Endothelial cell (in vitro differentiated cells): Measurements from ENCODE around the gene PPDPF. TPM values are rescaled to one million over a fixed set of nuclear protein-coding genes. Genes with fewer than 3 reads are reported as not detected.
"Not testable (repeated sequence)": the region's sequence is repeated elsewhere in the genome, so short reads cannot be mapped to it uniquely, and the experiment has no call there.

Experiments
- DNase-seq: peaks from one replicate; pipeline ENCODE4 v3.0.0; 2021; ENCODE audit warnings: low spot score
- H3K27ac Mint-ChIP-seq: one replicate; pipeline ENCODE4 v1.8.0; 2021; ENCODE audit warnings: mixed read lengths, inconsistent platforms; ENCODE audit not compliant: unreplicated experiment
- H3K27me3 Mint-ChIP-seq: one replicate; pipeline ENCODE4 v1.8.0; 2021; ENCODE audit warnings: mild to moderate bottlenecking, moderate library complexity, mixed read lengths, inconsistent platforms; ENCODE audit not compliant: unreplicated experiment
- H3K36me3 Mint-ChIP-seq: one replicate; pipeline ENCODE4 v1.8.0; 2021; ENCODE audit warnings: mild to moderate bottlenecking, low read depth, mixed read lengths, inconsistent platforms; ENCODE audit not compliant: unreplicated experiment
- H3K4me1 Mint-ChIP-seq: one replicate; pipeline ENCODE4 v1.8.0; 2021; ENCODE audit warnings: mild to moderate bottlenecking, mixed read lengths, inconsistent platforms; ENCODE audit not compliant: unreplicated experiment
- H3K4me3 Mint-ChIP-seq: one replicate; pipeline ENCODE4 v1.8.0; 2021; ENCODE audit warnings: mild to moderate bottlenecking, mixed read lengths, inconsistent platforms; ENCODE audit not compliant: unreplicated experiment
- H3K9me3 Mint-ChIP-seq: one replicate; pipeline ENCODE4 v1.8.0; 2021; ENCODE audit warnings: mixed read lengths, inconsistent platforms; ENCODE audit not compliant: unreplicated experiment
- total RNA-seq: library from RNA; stranded (reverse); fragmentation: NEBNext Ultra II Directional; extraction: Animal tissue kit (Norgen Biotek cat#: 25700); gene quantifications from one replicate; pipeline ENCODE4 v1.2.1, GENCODE V29; 2021; ENCODE audit not compliant: unreplicated experiment
- TF ChIP-seq, protein P1 (sequence below): fragments of 200-600 bp; sonication (generic); IDR thresholded peaks from one replicate; pipeline ENCODE4 v1.5.0; 2021; ENCODE audit warnings: antibody characterized with exemption; ENCODE audit not compliant: unreplicated experiment

PPDPF gene
- total RNA-seq, 1 donor from 2014 or later = 151 TPM

DNA sequence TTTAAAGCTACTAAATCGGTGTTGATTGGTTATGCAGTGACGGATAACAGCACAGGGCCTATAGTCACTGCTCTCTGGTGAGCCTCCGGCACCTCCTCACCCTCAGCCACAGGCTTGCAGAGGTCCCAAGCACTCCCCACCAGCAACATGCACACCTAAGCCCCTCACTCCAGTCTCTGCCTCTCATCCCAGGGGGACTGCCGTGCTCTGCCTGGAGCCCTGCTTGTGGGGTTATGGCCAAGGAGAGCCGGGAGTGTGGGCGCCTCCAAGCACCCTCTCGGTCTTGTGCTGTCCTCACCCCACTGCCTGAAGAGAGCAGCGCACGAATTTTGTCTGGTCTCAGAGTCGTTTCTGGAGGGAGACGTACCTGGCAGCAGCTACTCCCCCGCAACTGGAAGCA lies 14.8 kb upstream of the PPDPF start:
- Mint-ChIP-seq H3K4me1 (peaks cover 2% of the 10 kb centered on the region), H3K36me3 (peaks cover 18% of the 10 kb centered on the region), H3K4me3 (no peak overlapping the region), H3K9me3 (peaks cover 3% of the 10 kb centered on the region), H3K27ac (no peak overlapping the region), H3K27me3 (peaks cover 8% of the 10 kb centered on the region)
- no peak for DNase-seq
- TF ChIP-seq, protein P1, sequence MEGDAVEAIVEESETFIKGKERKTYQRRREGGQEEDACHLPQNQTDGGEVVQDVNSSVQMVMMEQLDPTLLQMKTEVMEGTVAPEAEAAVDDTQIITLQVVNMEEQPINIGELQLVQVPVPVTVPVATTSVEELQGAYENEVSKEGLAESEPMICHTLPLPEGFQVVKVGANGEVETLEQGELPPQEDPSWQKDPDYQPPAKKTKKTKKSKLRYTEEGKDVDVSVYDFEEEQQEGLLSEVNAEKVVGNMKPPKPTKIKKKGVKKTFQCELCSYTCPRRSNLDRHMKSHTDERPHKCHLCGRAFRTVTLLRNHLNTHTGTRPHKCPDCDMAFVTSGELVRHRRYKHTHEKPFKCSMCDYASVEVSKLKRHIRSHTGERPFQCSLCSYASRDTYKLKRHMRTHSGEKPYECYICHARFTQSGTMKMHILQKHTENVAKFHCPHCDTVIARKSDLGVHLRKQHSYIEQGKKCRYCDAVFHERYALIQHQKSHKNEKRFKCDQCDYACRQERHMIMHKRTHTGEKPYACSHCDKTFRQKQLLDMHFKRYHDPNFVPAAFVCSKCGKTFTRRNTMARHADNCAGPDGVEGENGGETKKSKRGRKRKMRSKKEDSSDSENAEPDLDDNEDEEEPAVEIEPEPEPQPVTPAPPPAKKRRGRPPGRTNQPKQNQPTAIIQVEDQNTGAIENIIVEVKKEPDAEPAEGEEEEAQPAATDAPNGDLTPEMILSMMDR = no peak

GRCh38 chr20:63507083-63507743 lies 13.4 kb upstream of the PPDPF start:
- no peak for DNase-seq
- Mint-ChIP-seq H3K4me3 (no peak overlapping the region), H3K9me3 (peaks cover 3% of the 10 kb centered on the region), H3K27ac (no peak overlapping the region), H3K4me1 (no peaks in the 10 kb centered on the region), H3K27me3 (peaks cover 8% of the 10 kb centered on the region), H3K36me3 (peaks cover 20% of the 10 kb centered on the region)
- TF ChIP-seq, protein P1 = no peak

- no peak for DNase-seq
- H3K27me3 Mint-ChIP-seq = peaks cover 8% of the 10 kb centered on the region
- H3K9me3 Mint-ChIP-seq = peaks cover 3% of the 10 kb centered on the region
- peaks cover 23% of the 10 kb centered on the region for H3K36me3 Mint-ChIP-seq
- H3K27ac Mint-ChIP-seq = no peak overlapping the region
- no peaks in the 10 kb centered on the region for H3K4me1 Mint-ChIP-seq
- TF ChIP-seq, protein P1 = no peak
- H3K4me3 Mint-ChIP-seq = peak overlapping the region; percentile 28
Observed at GRCh38 chr20:63508072-63508768, 12.3 kb upstream of the PPDPF start.

GRCh38 chr20:63509088-63509564 lies 11.4 kb upstream of the PPDPF start:
- H3K4me1 Mint-ChIP-seq = no peaks in the 10 kb centered on the region
- H3K4me3 Mint-ChIP-seq = no peak overlapping the region
- peaks cover under 1% of the 10 kb centered on the region for H3K9me3 Mint-ChIP-seq
- no peak overlapping the region for H3K27ac Mint-ChIP-seq
- peaks cover 26% of the 10 kb centered on the region for H3K36me3 Mint-ChIP-seq
- TF ChIP-seq, protein P1 = no peak
- no peak for DNase-seq
- H3K27me3 Mint-ChIP-seq = peaks cover 8% of the 10 kb centered on the region

GRCh38 chr20:63513207-63513606 lies 7.4 kb upstream of the PPDPF start:
- Mint-ChIP-seq H3K36me3 (peaks cover 18% of the 10 kb centered on the region), H3K4me3 (no peak overlapping the region), H3K4me1 (peaks cover 4% of the 10 kb centered on the region), H3K27ac (peak overlapping the region; percentile 36), H3K27me3 (peaks cover 9% of the 10 kb centered on the region), H3K9me3 (no peaks in the 10 kb centered on the region)
- TF ChIP-seq, protein P1 = no peak
- no peak for DNase-seq

GRCh38 chr20:63514520-63514919 lies 6.0 kb upstream of the PPDPF start:
- H3K27ac Mint-ChIP-seq, H3K4me3 Mint-ChIP-seq, H3K9me3 Mint-ChIP-seq, H3K27me3 Mint-ChIP-seq, H3K4me1 Mint-ChIP-seq, DNase-seq: not testable (repeated sequence)
- H3K36me3 Mint-ChIP-seq = peaks cover 14% of the 10 kb centered on the region
